Occipital lobe (tissue), 2 donors: ENCODE measurements around the gene FAM124A. TPM values are rescaled to one million over a fixed set of nuclear protein-coding genes. Genes with fewer than 3 reads are reported as not detected.

Source experiments
- DNase-seq: peaks from one replicate; lab custom pipeline; 2025; lab: John Stamatoyannopoulos, UW
- total RNA-seq: library from RNA; depleted of rRNA; stranded (reverse); fragments of >200 nt; gene quantifications from one replicate; pipeline ENCODE4 v1.2.3, GENCODE V29; 2014

Gene FAM124A
- total RNA-seq, 1 donor from 2014 or later: 13.7 TPM

GRCh38 chr13:51220706-51221105 lies 1.5 kb upstream of the FAM124A start:
- DNase-seq: no peak

GRCh38 chr13:51221108-51221507 lies 1.1 kb upstream of the FAM124A start:
- no peak for DNase-seq

- DNase-seq: no peak
Measured at GRCh38 chr13:51221674-51222036, 543 bp upstream of the FAM124A start.

GRCh38 chr13:51222686-51223559 lies 725 bp downstream of the FAM124A start:
- no peak for DNase-seq

GRCh38 chr13:51223560-51224270 lies 1.5 kb downstream of the FAM124A start:
- DNase-seq: no peak

- DNase-seq: no peak
Measured at GRCh38 chr13:51225029-51225428, 2.8 kb downstream of the FAM124A start.

GRCh38 chr13:51227404-51227803 lies 5.2 kb downstream of the FAM124A start:
- DNase-seq: no peak

- no peak for DNase-seq
Measured at GRCh38 chr13:51229101-51229719, 7.0 kb downstream of the FAM124A start.

GRCh38 chr13:51229731-51230130 lies 7.5 kb downstream of the FAM124A start:
- DNase-seq: no peak

- no peak for DNase-seq
Measured at GRCh38 chr13:51230477-51231105, 8.4 kb downstream of the FAM124A start.

GRCh38 chr13:51231456-51231855 lies 9.3 kb downstream of the FAM124A start:
- no peak for DNase-seq

GRCh38 chr13:51232328-51232727 lies 10.1 kb downstream of the FAM124A start:
- DNase-seq: no peak

- DNase-seq: no peak
Measured at GRCh38 chr13:51233117-51233826, 11.1 kb downstream of the FAM124A start.

- no peak for DNase-seq
Measured at GRCh38 chr13:51234676-51235075, 12.5 kb downstream of the FAM124A start.

- no peak for DNase-seq
Measured at GRCh38 chr13:51235186-51235585, 13.0 kb downstream of the FAM124A start.

GRCh38 chr13:51235756-51236490 lies 13.7 kb downstream of the FAM124A start:
- DNase-seq: no peak

- no peak for DNase-seq
Measured at GRCh38 chr13:51236491-51236792, 14.2 kb downstream of the FAM124A start.

GRCh38 chr13:51237386-51237785 lies 15.2 kb downstream of the FAM124A start:
- no peak for DNase-seq

GRCh38 chr13:51237887-51238286 lies 15.7 kb downstream of the FAM124A start:
- no peak for DNase-seq

GRCh38 chr13:51240178-51240577 lies 18.0 kb downstream of the FAM124A start:
- DNase-seq: no peak

GRCh38 chr13:51240958-51241357 lies 18.8 kb downstream of the FAM124A start:
- no peak for DNase-seq
